HG02884 (cell line): ENCODE data around the gene PRR5.

Experiments used
- ATAC-seq: cut with Tn5 transposase; IDR thresholded peaks from one replicate; pipeline ENCODE4 v1.9.1; 2021; ENCODE audit warnings: mild to moderate bottlenecking, moderate library complexity; ENCODE audit not compliant: unreplicated experiment

Gene PRR5

DNA sequence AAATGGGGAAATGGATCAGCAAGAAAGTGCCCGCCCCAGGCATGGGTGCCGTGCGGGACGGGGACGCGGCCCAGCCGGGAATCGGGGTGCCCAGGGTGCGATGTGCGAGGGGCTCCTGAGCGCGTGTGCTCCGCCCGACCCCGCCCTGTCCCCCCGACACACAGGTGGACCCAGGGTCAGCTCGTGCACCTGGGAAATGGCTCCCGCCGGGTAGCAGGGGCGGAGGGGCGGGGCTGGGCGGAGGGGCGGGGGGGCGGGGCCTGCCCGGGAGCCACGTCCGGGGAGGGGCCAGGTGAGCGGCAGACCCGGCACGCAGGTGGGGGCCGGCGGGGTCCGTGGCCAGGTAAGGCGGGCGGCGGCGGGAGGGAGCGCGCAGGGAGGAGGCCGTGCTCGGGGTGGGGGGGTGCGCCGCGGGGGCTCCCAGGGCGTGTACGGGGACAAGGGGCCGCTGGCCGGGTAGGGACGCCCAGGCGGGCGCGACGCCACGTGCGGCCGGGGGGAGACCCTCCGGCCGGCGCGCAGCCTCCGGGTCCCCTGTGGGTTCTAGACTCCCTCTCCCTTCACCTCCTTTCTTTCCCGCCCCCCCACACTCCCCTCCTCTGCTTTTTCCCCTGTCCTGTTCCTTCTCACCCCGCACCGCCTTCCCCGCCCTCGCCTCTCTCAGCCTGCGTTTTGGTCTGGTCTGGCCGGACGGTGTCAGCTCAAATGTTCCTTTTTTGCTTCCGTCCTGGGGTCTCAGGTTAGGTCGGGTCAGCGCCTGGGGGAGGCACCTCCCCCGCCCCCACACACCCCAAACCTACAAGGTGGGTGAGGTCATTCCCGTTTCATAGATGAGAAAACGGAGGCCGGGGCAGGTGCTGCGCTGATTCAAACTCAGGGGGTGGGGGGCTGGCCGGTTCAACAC lies 50.5 kb downstream of the PRR5 start, which contains the start of gene ARHGAP8:
Gene ARHGAP8, plus strand, starts transcription at position 291 of the 904 bp plus-strand sequence. CDS start 33,953 bp downstream, outside the sequence.
- ATAC-seq: no peak

- no peak for ATAC-seq
These were observed 51.4 kb downstream of the PRR5 start for GRCh38 chr22:44753189-44754042.

DNA sequence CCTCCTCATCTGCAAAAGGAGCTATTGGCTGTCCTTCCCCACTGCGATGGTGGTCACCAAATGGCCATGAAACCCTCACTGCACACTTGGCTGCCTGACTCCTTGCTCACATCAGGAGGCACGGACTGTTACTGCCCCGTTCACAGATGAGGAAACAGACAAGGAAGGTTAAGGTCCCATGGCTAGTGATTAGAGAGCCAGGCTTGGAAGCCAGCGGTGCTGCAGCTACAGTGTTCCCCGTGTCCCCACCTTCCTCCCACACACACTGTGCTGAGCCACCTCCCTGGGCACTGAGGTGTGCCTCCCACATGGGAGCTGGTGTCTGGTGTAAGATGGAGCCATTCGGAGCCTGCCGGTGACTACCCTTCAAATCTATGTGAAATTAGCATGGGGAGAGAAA lies 53.0 kb downstream of the PRR5 start:
- ATAC-seq: no peak

GRCh38 chr22:44755417-44755816 lies 53.4 kb downstream of the PRR5 start:
- no peak for ATAC-seq

GRCh38 chr22:44755956-44756361 lies 54.0 kb downstream of the PRR5 start:
- no peak for ATAC-seq

- no peak for ATAC-seq
These were observed 56.5 kb downstream of the PRR5 start for GRCh38 chr22:44758344-44758973.

GRCh38 chr22:44759001-44759400 lies 57.0 kb downstream of the PRR5 start:
- no peak for ATAC-seq

DNA sequence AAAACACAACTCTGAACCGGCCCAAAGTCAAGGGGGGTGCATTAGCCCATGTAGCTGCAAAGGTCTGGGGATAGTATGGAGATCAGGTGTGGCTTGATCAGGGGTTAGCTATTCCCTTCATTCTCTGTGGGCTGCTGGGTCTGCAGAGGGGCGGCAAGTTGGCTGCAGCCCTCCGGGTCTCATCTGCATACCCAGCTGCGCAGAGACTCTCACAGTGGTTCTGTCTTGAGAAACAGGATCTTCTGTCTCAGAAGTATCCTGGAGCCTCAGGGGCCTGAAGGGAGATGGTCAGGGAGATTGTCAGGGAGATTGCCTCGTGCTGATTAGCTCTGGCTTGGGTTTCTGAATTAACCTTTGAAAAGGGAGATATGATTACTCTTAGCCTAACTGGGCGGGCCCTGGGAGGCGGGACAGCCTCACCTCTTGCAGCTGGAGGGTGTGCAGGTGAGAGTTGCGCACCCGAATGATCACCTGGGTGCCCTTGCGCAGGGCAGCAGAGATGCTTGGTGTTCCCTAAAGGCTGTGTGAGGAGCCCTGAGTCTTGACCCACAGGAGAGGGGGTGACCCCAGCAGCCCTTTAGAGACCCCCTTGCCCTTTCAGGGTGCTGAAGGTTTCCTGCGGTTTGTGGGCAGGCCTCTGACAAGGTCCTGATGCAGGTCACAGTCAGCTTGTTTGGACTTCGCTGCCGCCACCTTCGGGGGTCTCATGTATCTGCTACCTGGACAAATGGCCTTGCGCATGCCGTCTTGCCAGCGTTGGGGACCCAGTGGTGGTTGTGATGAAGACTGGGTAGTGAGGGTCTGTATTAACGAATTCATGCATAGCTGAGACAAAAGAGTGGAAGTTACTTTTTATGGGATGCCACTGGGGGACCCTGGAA lies 57.7 kb downstream of the PRR5 start:
- ATAC-seq: no peak

DNA sequence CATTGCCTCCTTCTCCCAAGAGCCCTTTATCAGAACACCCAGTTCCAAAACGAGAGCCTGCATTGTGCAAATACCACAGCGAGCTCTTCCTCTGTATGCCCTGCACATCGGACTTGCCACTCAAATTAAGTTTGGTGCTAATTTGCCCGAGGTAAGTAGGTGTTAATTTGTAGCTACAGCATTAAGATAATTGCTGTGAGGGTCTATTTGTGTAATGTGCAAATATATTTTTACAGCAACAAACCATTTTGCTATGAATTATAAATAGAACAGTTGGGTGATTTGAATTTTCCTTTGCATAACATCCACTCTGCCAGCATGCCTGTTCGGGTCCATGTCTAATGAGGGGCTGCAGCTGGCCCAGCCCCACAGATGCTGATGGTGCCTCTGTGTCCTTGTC lies 58.5 kb downstream of the PRR5 start:
- no peak for ATAC-seq

GRCh38 chr22:44761025-44761424 lies 59.0 kb downstream of the PRR5 start:
- ATAC-seq: no peak

DNA sequence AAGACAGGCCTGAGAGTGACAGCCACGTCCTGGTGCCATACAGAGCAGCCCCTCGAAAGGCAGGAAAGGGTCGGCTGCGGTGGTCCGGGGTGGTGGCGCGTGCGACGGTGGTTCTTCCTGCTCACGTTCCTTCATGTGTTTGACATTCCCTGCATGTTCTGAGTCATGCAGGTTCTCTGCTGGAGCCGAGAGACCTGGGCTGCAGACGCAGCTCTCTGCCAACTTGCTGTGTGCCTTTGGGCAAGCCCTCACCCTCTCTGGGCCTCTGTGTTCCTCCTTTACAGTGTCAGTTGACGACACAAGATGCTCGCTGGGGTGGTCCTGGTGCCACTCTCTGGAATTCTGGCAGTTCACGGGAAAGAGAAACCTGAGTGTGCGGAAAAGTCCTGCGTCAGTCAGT lies 62.4 kb downstream of the PRR5 start:
- no peak for ATAC-seq

DNA sequence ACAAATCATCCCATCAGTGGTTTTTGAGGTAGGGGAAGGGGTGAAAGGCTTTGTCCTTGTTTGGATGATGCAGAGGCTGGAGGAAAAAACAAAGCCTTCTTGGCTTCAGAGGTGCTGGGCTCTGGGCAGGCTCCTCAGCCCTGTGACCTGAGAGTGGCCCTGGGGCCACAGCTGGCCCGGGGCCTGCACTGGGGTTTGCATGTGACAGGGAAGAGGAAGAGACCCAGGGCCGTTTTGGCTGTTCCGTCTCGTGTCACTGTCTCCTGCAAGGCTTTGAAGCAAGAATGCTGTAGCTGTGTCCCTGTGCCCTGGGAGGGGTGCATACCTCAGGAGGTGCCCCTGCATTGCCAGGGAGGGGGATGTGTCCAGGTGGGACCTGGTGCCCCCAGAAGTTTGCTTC lies 63.0 kb downstream of the PRR5 start:
- no peak for ATAC-seq

DNA sequence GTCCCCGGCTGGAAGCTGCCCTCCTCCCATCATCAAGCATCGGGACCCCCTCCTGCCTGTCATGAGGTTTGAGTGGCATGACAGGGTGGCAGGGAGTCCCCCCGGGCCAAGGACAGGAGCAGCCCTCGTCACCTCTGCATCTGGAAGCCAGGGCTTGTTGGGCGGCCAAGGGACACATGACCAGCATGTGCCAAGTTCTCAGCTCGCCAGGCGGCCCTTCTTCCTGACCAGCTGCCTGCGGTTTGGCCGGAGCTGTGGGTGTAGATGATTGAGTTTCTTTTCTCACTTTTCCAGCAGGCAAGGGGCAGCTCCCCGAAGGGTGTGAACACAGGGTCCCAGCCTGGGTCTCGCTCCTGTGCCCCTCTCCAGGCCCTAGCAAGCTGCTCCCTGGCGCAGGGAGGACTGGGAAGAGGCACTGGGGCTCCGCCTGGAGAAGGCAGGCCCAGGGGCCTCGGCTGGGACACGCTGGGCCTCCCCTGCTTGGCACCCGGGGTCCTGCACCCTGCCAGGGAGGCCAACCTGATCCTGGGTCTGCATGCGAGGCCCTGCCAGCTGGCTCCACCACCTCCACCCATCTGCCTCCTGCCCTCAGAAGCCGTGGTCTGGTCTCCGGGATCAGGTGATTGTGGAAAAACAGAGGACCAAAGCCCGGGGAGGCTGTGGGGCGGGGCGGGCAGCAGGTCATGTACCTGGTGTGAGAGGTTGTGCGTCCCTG lies 63.7 kb downstream of the PRR5 start:
- no peak for ATAC-seq

- ATAC-seq: no peak
These were observed 71.1 kb downstream of the PRR5 start for GRCh38 chr22:44773082-44773481.

DNA sequence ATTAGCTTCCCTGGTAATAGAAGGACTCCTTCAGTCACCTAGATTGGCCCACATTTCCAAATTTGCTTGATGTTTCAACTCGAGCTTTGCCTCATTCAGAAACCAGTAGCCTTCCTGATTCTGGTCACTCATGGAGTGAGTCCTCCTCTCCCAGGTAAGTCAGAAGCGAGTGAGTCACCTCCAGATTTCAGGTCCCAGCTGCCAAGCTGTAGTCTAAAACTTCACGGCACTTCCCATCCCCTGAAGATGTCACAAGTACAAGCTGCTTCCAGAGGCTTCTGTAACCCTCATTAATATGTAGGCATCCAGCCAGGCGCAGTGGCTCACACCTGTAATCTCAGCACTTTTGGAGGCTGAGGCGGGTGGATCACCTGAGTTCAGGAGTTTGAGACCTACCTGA lies 73.9 kb downstream of the PRR5 start:
- no peak for ATAC-seq

GRCh38 chr22:44776605-44777363 lies 74.8 kb downstream of the PRR5 start:
- no peak for ATAC-seq

GRCh38 chr22:44777364-44777755 lies 75.4 kb downstream of the PRR5 start:
- no peak for ATAC-seq

- ATAC-seq: no peak
These were observed 79.0 kb downstream of the PRR5 start for GRCh38 chr22:44780876-44781449.
